GM19240 (cell line): ENCODE measurements around the gene ZNF77.
A peak's percentile ranks its signal among the peaks of the same experiment; 100 is the strongest.
"Not testable (repeated sequence)": the region's sequence is repeated elsewhere in the genome, so short reads cannot be mapped to it uniquely, and the experiment has no call there.

Experiments
- DNase-seq: peaks from one replicate; pipeline ENCODE4 v3.0.0; 2011; ENCODE audit warnings: low spot score; ENCODE audit not compliant: insufficient read length

The ZNF77 gene

GRCh38 chr19:2917275-2918184 lies 27.2 kb downstream of the ZNF77 start:
- DNase-seq: no peak

- no peak for DNase-seq
Measured at GRCh38 chr19:2912306-2912705, 32.5 kb downstream of the ZNF77 start.

- no peak for DNase-seq
Measured at GRCh38 chr19:2906631-2907195, 38.1 kb downstream of the ZNF77 start.

GRCh38 chr19:2905918-2906519 lies 38.8 kb downstream of the ZNF77 start:
- DNase-seq: no peak

- DNase-seq: not testable (repeated sequence)
Measured at GRCh38 chr19:2903326-2903725, 41.4 kb downstream of the ZNF77 start.

- no peak for DNase-seq
Measured at GRCh38 chr19:2902590-2903218, 42.1 kb downstream of the ZNF77 start.

GRCh38 chr19:2900296-2901252 lies 44.2 kb downstream of the ZNF77 start, which contains the start of gene ZNF57:
TSS of gene ZNF57 (plus strand) at chr19:2900928. CDS start at chr19:2901046, 118 bp downstream.
- peak; percentile 96 for DNase-seq

- no peak for DNase-seq
Measured at GRCh38 chr19:2896694-2897093, 48.1 kb downstream of the ZNF77 start.

GRCh38 chr19:2890531-2890930 lies 54.2 kb downstream of the ZNF77 start:
- not testable (repeated sequence) for DNase-seq

- no peak for DNase-seq
Measured at GRCh38 chr19:2888731-2889224, 56.0 kb downstream of the ZNF77 start.

GRCh38 chr19:2887391-2887914 lies 57.3 kb downstream of the ZNF77 start:
- peak; percentile 16 for DNase-seq

- DNase-seq: no peak
Measured at GRCh38 chr19:2885736-2886135, 59.0 kb downstream of the ZNF77 start.

- DNase-seq: no peak
Measured at GRCh38 chr19:2883686-2884439, 60.9 kb downstream of the ZNF77 start.
